Panc1 (cell line): ENCODE results near the gene LMOD1.

Experiments
- CTCF ChIP-seq: fragments of 450-650 bp; IDR thresholded peaks from 2 replicates; pipeline ENCODE4 v1.5.1; 2017; ENCODE audit warnings: mild to moderate bottlenecking
- POLR2AphosphoS5 ChIP-seq: IDR thresholded peaks from 2 replicates; pipeline ENCODE4 v1.6.1; 2012; ENCODE audit warnings: mild to moderate bottlenecking, low read depth, low read length, moderate library complexity
- SIN3A ChIP-seq: IDR thresholded peaks from 2 replicates; pipeline ENCODE4 v1.6.1; 2012; ENCODE audit warnings: low read depth, mild to moderate bottlenecking, low read length, moderate library complexity, borderline replicate concordance; ENCODE audit not compliant: insufficient read depth
- TF ChIP-seq, protein P1 (sequence below), 2 experiments: IDR thresholded peaks; 2 replicates each; pipeline ENCODE4 v1.6.1; 2011 to 2012; ENCODE audit warnings: low read depth in 2 of 2, control low read depth in 1 of 2, low read length in 1 of 2, mild to moderate bottlenecking in 1 of 2, moderate library complexity in 1 of 2; ENCODE audit not compliant: insufficient read depth in 1 of 2

DNA sequence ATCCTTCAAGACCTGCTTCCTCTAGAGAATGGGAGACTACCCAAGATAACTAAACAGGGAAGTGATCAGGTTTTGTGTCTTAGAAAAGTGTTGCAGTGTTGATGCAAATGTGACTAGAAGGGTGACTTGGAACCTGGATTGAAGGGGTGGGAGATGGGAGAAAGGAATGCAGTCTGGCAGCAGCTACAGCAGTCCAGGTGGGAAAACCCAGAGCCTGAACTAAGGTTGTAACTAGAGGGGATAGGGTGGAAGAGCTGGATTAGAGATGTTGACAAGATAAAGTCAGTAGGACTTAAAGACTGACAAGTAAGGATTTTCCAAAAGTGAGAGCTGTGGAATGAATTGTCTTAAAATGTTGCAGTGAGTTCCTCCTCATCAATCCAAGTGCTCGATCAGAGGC, 64.7 kb downstream of the LMOD1 start:
- TF ChIP-seq CTCF, result no peak
- no peak for TF ChIP-seq POLR2AphosphoS5
- TF ChIP-seq, protein P1, sequence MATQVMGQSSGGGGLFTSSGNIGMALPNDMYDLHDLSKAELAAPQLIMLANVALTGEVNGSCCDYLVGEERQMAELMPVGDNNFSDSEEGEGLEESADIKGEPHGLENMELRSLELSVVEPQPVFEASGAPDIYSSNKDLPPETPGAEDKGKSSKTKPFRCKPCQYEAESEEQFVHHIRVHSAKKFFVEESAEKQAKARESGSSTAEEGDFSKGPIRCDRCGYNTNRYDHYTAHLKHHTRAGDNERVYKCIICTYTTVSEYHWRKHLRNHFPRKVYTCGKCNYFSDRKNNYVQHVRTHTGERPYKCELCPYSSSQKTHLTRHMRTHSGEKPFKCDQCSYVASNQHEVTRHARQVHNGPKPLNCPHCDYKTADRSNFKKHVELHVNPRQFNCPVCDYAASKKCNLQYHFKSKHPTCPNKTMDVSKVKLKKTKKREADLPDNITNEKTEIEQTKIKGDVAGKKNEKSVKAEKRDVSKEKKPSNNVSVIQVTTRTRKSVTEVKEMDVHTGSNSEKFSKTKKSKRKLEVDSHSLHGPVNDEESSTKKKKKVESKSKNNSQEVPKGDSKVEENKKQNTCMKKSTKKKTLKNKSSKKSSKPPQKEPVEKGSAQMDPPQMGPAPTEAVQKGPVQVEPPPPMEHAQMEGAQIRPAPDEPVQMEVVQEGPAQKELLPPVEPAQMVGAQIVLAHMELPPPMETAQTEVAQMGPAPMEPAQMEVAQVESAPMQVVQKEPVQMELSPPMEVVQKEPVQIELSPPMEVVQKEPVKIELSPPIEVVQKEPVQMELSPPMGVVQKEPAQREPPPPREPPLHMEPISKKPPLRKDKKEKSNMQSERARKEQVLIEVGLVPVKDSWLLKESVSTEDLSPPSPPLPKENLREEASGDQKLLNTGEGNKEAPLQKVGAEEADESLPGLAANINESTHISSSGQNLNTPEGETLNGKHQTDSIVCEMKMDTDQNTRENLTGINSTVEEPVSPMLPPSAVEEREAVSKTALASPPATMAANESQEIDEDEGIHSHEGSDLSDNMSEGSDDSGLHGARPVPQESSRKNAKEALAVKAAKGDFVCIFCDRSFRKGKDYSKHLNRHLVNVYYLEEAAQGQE (IDR thresholded peaks at IDR 0.05; ENCODE audit: insufficient read depth in 1 of 2, low read depth in 2 of 2, low read length in 1 of 2), result no peak
- no peak for TF ChIP-seq SIN3A
